Measurements from ENCODE around the gene PCDH19.

DNA sequence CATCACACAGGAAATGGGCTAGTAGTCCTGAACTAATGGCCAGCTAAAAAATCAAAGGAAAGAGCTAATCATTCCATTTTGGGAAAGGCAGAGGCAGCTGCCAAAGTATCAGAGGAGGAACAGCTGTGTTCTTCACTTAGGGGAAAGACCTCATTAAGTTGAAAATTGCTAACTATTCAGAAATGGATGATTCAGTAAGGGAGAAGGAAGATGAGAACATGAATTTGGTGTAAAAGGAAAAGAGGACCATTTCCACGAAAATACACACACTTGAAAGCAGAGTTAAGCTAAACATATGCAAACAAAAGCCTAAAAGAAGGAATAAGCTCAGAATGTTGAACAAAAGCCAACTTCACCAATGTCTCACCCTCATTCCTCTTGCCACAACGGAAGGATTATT is 90.4 kb downstream of the PCDH19 start:
- TF ChIP-seq, protein P1, sequence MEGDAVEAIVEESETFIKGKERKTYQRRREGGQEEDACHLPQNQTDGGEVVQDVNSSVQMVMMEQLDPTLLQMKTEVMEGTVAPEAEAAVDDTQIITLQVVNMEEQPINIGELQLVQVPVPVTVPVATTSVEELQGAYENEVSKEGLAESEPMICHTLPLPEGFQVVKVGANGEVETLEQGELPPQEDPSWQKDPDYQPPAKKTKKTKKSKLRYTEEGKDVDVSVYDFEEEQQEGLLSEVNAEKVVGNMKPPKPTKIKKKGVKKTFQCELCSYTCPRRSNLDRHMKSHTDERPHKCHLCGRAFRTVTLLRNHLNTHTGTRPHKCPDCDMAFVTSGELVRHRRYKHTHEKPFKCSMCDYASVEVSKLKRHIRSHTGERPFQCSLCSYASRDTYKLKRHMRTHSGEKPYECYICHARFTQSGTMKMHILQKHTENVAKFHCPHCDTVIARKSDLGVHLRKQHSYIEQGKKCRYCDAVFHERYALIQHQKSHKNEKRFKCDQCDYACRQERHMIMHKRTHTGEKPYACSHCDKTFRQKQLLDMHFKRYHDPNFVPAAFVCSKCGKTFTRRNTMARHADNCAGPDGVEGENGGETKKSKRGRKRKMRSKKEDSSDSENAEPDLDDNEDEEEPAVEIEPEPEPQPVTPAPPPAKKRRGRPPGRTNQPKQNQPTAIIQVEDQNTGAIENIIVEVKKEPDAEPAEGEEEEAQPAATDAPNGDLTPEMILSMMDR (conservative IDR thresholded peaks at IDR 0.05; ENCODE audit: low read length) = no peak
- TF ChIP-seq EZH2phosphoT487 (IDR thresholded peaks at IDR 0.05; ENCODE audit: borderline replicate concordance) = no peak

Measured in Loucy (cell line).